Stimulated activated memory B cell treated with anti-CD40 and anti-IgM and Interleukin-4, amounts not matched to agents 10 μg/mL and 1 μg/mL and 100 μg/mL, for 72 hours (primary cell): ENCODE results near the gene EVA1A.

Source experiments
- ATAC-seq: fragments of 150-1000 bp; cut with Tn5 transposase; 2 replicates; pipeline ENCODE4 v1.10.0; 2021
- H3K27ac Mint-ChIP-seq: one replicate; pipeline ENCODE4 v1.8.0; 2022; ENCODE audit warnings: mild to moderate bottlenecking, mixed read lengths
- H3K27me3 Mint-ChIP-seq: one replicate; pipeline ENCODE4 v1.8.0; 2022; ENCODE audit warnings: mixed read lengths
- H3K36me3 Mint-ChIP-seq: one replicate; pipeline ENCODE4 v1.8.0; 2022; ENCODE audit warnings: mixed read lengths
- H3K4me1 Mint-ChIP-seq: one replicate; pipeline ENCODE4 v1.8.0; 2022; ENCODE audit warnings: mixed read lengths
- H3K4me3 Mint-ChIP-seq: one replicate; pipeline ENCODE4 v1.8.0; 2022; ENCODE audit warnings: mild to moderate bottlenecking, moderate library complexity, mixed read lengths
- H3K9me3 Mint-ChIP-seq: one replicate; pipeline ENCODE4 v1.8.0; 2022; ENCODE audit warnings: mixed read lengths

The EVA1A gene

GRCh38 chr2:75597949-75598348 is 37.2 kb upstream of the EVA1A start:
- Mint-ChIP-seq H3K36me3 (no peaks in the 10 kb centered on the region), H3K27me3 (peaks cover 17% of the 10 kb centered on the region), H3K9me3 (no peaks in the 10 kb centered on the region), H3K4me3 (no peak overlapping the region), H3K27ac (no peak overlapping the region), H3K4me1 (no peaks in the 10 kb centered on the region)
- ATAC-seq, result no peak

- no peaks in the 10 kb centered on the region for H3K36me3 Mint-ChIP-seq
- H3K27ac Mint-ChIP-seq, result no peak overlapping the region
- peaks cover 13% of the 10 kb centered on the region for H3K27me3 Mint-ChIP-seq
- H3K4me3 Mint-ChIP-seq, result no peak overlapping the region
- ATAC-seq, result no peak
- no peaks in the 10 kb centered on the region for H3K9me3 Mint-ChIP-seq
- H3K4me1 Mint-ChIP-seq, result no peaks in the 10 kb centered on the region
Measured at GRCh38 chr2:75596784-75597183, 36.0 kb upstream of the EVA1A start.

DNA sequence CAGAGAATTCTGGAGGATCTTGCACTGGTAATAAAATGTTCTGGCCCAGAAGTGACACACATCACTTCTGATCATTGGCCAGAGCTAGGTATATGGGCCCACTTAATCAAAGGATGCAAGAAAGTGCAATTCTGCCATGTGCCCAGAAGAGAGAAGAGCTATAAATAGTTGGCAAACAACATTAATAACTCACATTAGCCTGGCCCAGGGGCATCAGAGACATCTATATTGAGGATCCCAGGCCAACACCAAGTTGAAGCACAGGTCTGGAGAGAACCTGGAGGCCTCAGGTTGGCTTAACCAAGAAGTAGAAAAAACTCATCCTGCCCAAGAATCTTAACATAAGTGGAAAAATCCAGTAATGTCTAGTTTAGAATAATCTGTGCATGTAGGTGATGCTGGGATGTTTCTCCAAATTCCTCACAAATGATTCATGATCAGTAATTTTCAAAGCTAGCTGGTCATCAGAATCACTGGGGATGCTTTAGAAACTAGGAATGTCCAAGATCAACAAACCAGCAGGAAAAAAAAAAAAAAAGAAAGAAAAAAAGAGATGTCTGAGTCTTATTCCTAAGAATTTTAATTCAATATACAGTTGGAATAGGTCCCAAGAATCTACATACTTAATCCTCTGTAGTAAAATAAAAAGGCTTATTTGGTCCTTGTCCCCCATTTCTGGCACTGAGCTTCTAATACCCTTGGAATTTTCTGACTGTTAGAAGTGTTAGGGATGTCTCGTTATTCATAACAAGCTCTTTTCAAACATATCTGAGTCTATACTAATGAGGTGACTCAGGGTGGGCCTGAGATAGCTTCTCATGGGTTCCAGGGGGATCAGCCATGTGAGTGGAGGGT is 35.0 kb upstream of the EVA1A start:
- H3K27me3 Mint-ChIP-seq, result peaks cover 2% of the 10 kb centered on the region
- H3K4me3 Mint-ChIP-seq, result no peak overlapping the region
- H3K9me3 Mint-ChIP-seq, result peaks cover under 1% of the 10 kb centered on the region
- no peak overlapping the region for H3K27ac Mint-ChIP-seq
- H3K4me1 Mint-ChIP-seq, result no peaks in the 10 kb centered on the region
- ATAC-seq, result no peak
- H3K36me3 Mint-ChIP-seq, result no peaks in the 10 kb centered on the region

DNA sequence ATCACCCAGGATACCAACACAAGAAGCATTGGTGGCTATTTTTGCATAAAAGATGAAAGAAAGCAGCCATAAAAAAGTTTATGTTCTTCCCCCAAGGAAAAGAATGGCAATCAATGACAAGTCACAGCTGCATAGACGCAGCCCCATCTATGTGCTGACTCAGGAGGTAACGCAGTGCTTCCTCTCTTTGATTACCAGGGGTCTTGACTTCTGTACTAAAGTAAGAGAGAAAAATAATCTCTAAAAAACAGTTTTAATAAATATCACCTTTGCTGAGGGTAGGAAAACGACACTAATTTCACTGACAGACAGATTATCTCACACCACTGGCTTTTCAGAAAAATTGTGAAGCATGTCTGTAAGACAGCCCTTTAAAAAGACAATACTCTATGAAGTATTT is 33.9 kb upstream of the EVA1A start:
- Mint-ChIP-seq H3K9me3 (peaks cover 3% of the 10 kb centered on the region), H3K27me3 (peaks cover 1% of the 10 kb centered on the region), H3K27ac (no peak overlapping the region), H3K4me3 (no peak overlapping the region), H3K4me1 (no peaks in the 10 kb centered on the region), H3K36me3 (no peaks in the 10 kb centered on the region)
- ATAC-seq, result no peak

- Mint-ChIP-seq H3K27ac (no peak overlapping the region), H3K27me3 (peaks cover 8% of the 10 kb centered on the region), H3K9me3 (peaks cover 3% of the 10 kb centered on the region), H3K4me3 (no peak overlapping the region), H3K4me1 (no peaks in the 10 kb centered on the region), H3K36me3 (no peaks in the 10 kb centered on the region)
- no peak for ATAC-seq
Measured at GRCh38 chr2:75592888-75593287, 32.1 kb upstream of the EVA1A start.

- H3K4me1 Mint-ChIP-seq, result no peaks in the 10 kb centered on the region
- H3K9me3 Mint-ChIP-seq, result peaks cover 3% of the 10 kb centered on the region
- no peak overlapping the region for H3K4me3 Mint-ChIP-seq
- H3K36me3 Mint-ChIP-seq, result no peaks in the 10 kb centered on the region
- ATAC-seq, result no peak
- no peak overlapping the region for H3K27ac Mint-ChIP-seq
- peaks cover 8% of the 10 kb centered on the region for H3K27me3 Mint-ChIP-seq
Measured at GRCh38 chr2:75592030-75592429, 31.3 kb upstream of the EVA1A start.

- no peak for ATAC-seq
- H3K9me3 Mint-ChIP-seq, result peaks cover 3% of the 10 kb centered on the region
- peaks cover 14% of the 10 kb centered on the region for H3K27me3 Mint-ChIP-seq
- H3K27ac Mint-ChIP-seq, result no peak overlapping the region
- H3K36me3 Mint-ChIP-seq, result no peaks in the 10 kb centered on the region
- no peaks in the 10 kb centered on the region for H3K4me1 Mint-ChIP-seq
- H3K4me3 Mint-ChIP-seq, result no peak overlapping the region
Measured at GRCh38 chr2:75589391-75590105, 28.8 kb upstream of the EVA1A start.

DNA sequence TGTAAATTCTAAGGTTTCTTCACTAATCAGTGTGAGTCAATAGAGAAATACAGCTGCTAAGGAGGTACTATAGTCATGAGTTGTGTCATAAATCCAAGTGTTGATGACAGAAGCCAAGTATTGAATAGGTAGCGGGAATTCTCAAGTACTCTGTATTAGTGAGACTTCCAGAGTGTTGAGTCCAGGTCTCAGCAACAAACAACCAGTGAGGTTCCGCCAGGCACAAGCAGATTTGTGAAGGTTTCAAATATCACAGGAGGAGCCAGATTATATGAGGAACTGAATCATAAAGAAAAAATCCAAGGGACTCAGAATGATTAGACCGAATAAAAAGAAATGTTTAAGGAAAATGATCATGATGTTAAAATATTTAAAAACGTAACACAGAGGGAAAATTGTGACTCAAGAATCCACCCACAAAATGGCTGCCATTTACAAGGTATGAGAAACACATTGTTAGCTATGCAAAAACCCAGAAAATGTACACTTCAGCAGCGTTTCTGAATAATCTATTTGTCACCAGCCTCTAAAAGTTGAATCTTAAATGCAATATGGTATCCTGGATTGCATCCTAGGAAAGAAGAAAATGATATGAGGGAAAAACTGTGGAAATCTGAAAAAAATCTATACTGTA is 27.3 kb upstream of the EVA1A start:
- no peaks in the 10 kb centered on the region for H3K4me1 Mint-ChIP-seq
- no peak for ATAC-seq
- H3K36me3 Mint-ChIP-seq, result no peaks in the 10 kb centered on the region
- peaks cover 3% of the 10 kb centered on the region for H3K9me3 Mint-ChIP-seq
- H3K4me3 Mint-ChIP-seq, result no peak overlapping the region
- H3K27me3 Mint-ChIP-seq, result peaks cover 29% of the 10 kb centered on the region
- H3K27ac Mint-ChIP-seq, result no peak overlapping the region

- H3K27ac Mint-ChIP-seq, result no peak overlapping the region
- H3K36me3 Mint-ChIP-seq, result no peaks in the 10 kb centered on the region
- H3K4me1 Mint-ChIP-seq, result no peaks in the 10 kb centered on the region
- no peak overlapping the region for H3K4me3 Mint-ChIP-seq
- peaks cover 3% of the 10 kb centered on the region for H3K9me3 Mint-ChIP-seq
- peaks cover 40% of the 10 kb centered on the region for H3K27me3 Mint-ChIP-seq
- no peak for ATAC-seq
Measured at GRCh38 chr2:75586971-75587370, 26.2 kb upstream of the EVA1A start.

GRCh38 chr2:75582840-75583239 is 22.1 kb upstream of the EVA1A start:
- H3K36me3 Mint-ChIP-seq, result no peaks in the 10 kb centered on the region
- H3K27me3 Mint-ChIP-seq, result peaks cover 62% of the 10 kb centered on the region
- H3K9me3 Mint-ChIP-seq, result no peaks in the 10 kb centered on the region
- H3K4me1 Mint-ChIP-seq, result no peaks in the 10 kb centered on the region
- no peak overlapping the region for H3K4me3 Mint-ChIP-seq
- H3K27ac Mint-ChIP-seq, result no peak overlapping the region
- ATAC-seq, result no peak

DNA sequence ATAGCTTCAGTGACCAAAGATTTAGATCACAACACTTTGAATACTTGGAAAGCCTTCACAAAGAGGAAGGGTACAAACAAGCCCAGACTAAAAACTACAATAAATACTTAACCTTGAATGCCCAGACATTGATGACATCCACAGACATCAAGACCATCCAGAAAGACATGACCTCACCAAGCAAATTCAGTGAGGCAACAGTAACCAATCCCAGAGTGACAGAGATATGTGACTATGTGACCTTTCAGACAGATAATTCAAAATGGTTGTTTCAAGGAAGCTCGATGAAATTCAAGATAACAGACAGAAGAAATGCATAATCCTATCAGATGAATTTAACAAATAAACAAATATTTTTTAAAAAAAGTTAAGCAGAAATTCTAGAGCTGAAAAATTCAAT is 19.9 kb upstream of the EVA1A start:
- Mint-ChIP-seq H3K27me3 (peaks cover 77% of the 10 kb centered on the region), H3K4me3 (no peak overlapping the region), H3K4me1 (no peaks in the 10 kb centered on the region), H3K36me3 (peaks cover 2% of the 10 kb centered on the region), H3K9me3 (peaks cover 4% of the 10 kb centered on the region), H3K27ac (no peak overlapping the region)
- ATAC-seq, result no peak

DNA sequence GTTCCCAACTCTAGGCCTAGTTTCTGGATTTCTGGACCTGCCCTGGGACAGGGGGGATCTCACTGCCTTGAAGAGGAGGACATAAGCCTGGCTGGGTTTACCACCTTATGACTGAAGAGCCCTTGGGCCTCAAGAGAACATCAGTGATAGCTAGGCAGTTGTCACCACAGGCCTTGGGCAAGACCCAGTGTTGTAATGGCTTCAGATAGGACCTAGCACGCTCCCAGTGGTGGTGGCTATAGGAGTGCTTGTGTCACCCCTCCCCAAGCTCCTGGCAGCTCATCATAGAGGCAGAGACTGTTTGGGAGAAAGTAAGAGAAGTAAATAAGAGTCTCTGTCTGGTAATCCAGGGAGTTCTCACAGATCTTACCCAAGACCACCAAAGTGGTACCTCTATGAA is 19.4 kb upstream of the EVA1A start:
- H3K27me3 Mint-ChIP-seq, result peaks cover 81% of the 10 kb centered on the region
- H3K27ac Mint-ChIP-seq, result no peak overlapping the region
- no peak overlapping the region for H3K4me3 Mint-ChIP-seq
- peaks cover 4% of the 10 kb centered on the region for H3K36me3 Mint-ChIP-seq
- no peak for ATAC-seq
- peaks cover 6% of the 10 kb centered on the region for H3K9me3 Mint-ChIP-seq
- H3K4me1 Mint-ChIP-seq, result no peaks in the 10 kb centered on the region

GRCh38 chr2:75579186-75579585 is 18.4 kb upstream of the EVA1A start:
- Mint-ChIP-seq H3K4me3 (no peak overlapping the region), H3K27me3 (peaks cover 75% of the 10 kb centered on the region), H3K36me3 (peaks cover 4% of the 10 kb centered on the region), H3K27ac (no peak overlapping the region), H3K9me3 (peaks cover 9% of the 10 kb centered on the region), H3K4me1 (no peaks in the 10 kb centered on the region)
- no peak for ATAC-seq

DNA sequence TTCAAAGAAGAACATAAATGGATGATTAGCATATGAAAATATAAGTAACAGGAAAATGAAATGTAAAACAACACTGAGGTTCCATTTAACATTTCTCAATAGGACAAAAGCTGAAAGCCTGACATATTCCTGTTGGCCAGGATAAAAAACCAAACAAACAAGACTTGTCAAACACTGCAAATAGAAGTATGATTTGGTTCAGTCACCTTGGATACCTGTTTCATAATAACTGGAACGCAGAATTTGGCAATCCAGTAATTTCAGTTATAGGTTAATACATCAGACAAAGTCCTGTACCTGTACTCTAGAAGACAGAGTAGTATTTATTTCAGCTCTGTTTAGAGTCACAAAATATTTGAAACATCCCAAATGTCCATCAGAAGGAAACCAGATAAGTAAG is 16.5 kb upstream of the EVA1A start:
- Mint-ChIP-seq H3K36me3 (peaks cover 4% of the 10 kb centered on the region), H3K9me3 (peaks cover 9% of the 10 kb centered on the region), H3K27ac (no peak overlapping the region), H3K4me3 (no peak overlapping the region), H3K27me3 (peaks cover 58% of the 10 kb centered on the region), H3K4me1 (no peaks in the 10 kb centered on the region)
- no peak for ATAC-seq

GRCh38 chr2:75574106-75574505 is 13.4 kb upstream of the EVA1A start:
- H3K4me3 Mint-ChIP-seq, result no peak overlapping the region
- ATAC-seq, result no peak
- H3K27ac Mint-ChIP-seq, result no peak overlapping the region
- peaks cover 12% of the 10 kb centered on the region for H3K9me3 Mint-ChIP-seq
- H3K27me3 Mint-ChIP-seq, result peaks cover 54% of the 10 kb centered on the region
- peaks cover 4% of the 10 kb centered on the region for H3K36me3 Mint-ChIP-seq
- H3K4me1 Mint-ChIP-seq, result no peaks in the 10 kb centered on the region
